ENCODE measurements around the gene CD164. TPM values are rescaled to one million over a fixed set of nuclear protein-coding genes. Genes with fewer than 3 reads are reported as not detected.

CD164 gene
- total RNA-seq, 2 experiments from 2014 or later = 250 to 252 TPM

- no peaks in the 10 kb centered on the region for H3K27me3 Mint-ChIP-seq
- peaks cover 3% of the 10 kb centered on the region for H3K4me1 Mint-ChIP-seq
- DNase-seq (no peak), ATAC-seq (ENCODE audit: low read depth) (no peak)
- peaks cover 3% of the 10 kb centered on the region for H3K36me3 Mint-ChIP-seq
- H3K27ac Mint-ChIP-seq = no peak overlapping the region
- no peaks in the 10 kb centered on the region for H3K9me3 Mint-ChIP-seq
- POLR2A ChIA-PET = no interaction called here
- H3K4me3 Mint-ChIP-seq = no peak overlapping the region
These were observed 53.6 kb downstream of the CD164 start for GRCh38 chr6:109328629-109329028.

DNA sequence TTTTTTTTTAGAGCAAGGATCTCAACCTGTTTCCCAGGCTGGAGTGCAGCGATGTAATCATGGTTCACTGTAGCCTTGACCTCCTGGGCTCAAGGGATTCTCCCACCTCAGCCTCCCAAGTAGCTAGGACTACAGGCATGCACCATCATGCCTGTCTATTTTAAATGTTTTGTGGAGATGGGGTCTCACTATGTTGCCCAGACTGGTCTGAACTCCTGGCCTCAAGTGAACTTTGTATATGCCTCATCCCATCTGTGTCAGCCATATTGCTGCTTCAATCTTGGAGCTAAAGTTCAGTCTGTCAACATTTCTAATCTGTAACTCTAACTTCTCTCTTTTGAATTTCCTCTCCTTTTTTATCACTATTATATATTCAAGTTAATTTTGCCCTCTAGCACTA, 54.3 kb downstream of the CD164 start:
- H3K4me1 Mint-ChIP-seq = peaks cover 6% of the 10 kb centered on the region
- peaks cover 2% of the 10 kb centered on the region for H3K9me3 Mint-ChIP-seq
- H3K27ac Mint-ChIP-seq = no peak overlapping the region
- peaks cover 3% of the 10 kb centered on the region for H3K36me3 Mint-ChIP-seq
- no peaks in the 10 kb centered on the region for H3K27me3 Mint-ChIP-seq
- ATAC-seq (ENCODE audit: low read depth) = no peak
- POLR2A ChIA-PET = no interaction called here
- H3K4me3 Mint-ChIP-seq = no peak overlapping the region
- no peak for DNase-seq

DNA sequence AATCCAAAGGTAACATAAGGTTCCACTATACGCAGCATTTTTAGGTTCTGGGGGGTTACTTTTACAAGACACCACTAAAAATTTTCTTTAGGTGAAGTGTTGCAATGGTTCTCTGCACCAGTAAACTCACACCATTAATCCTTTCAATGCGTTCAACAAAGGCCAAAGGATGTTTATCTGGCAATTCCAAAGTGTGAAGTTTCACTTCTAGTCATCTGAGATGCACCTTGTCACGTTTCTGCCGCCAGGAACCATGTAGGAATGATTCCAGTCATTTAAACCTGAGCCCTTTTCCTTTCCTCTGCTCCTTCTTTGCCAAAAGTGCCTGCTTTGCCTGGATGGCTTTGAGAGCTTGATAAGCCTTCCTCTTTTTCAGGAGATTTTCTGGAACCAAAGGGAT, 54.8 kb downstream of the CD164 start:
- DNase-seq (no peak), ATAC-seq (ENCODE audit: low read depth) (no peak)
- Mint-ChIP-seq H3K36me3 (peaks cover 5% of the 10 kb centered on the region), H3K27ac (no peak overlapping the region), H3K4me3 (no peak overlapping the region), H3K9me3 (peaks cover 5% of the 10 kb centered on the region), H3K27me3 (no peaks in the 10 kb centered on the region), H3K4me1 (peaks cover 8% of the 10 kb centered on the region)
- POLR2A ChIA-PET = no interaction called here

- DNase-seq = no peak
- POLR2A ChIA-PET = no interaction called here
- Mint-ChIP-seq H3K9me3 (peaks cover 6% of the 10 kb centered on the region), H3K27ac (no peak overlapping the region), H3K36me3 (peaks cover 3% of the 10 kb centered on the region), H3K4me1 (peaks cover 7% of the 10 kb centered on the region), H3K27me3 (no peaks in the 10 kb centered on the region), H3K4me3 (no peak overlapping the region)
- no peak for ATAC-seq (ENCODE audit: low read depth)
These were observed 55.9 kb downstream of the CD164 start for GRCh38 chr6:109326351-109326750.

GRCh38 chr6:109325400-109325801, 56.9 kb downstream of the CD164 start:
- H3K27me3 Mint-ChIP-seq = no peaks in the 10 kb centered on the region
- peaks cover 8% of the 10 kb centered on the region for H3K9me3 Mint-ChIP-seq
- peaks cover 7% of the 10 kb centered on the region for H3K4me1 Mint-ChIP-seq
- H3K4me3 Mint-ChIP-seq = no peak overlapping the region
- H3K36me3 Mint-ChIP-seq = peaks cover 2% of the 10 kb centered on the region
- DNase-seq (no peak), ATAC-seq (ENCODE audit: low read depth) (no peak)
- no peak overlapping the region for H3K27ac Mint-ChIP-seq
- POLR2A ChIA-PET = no interaction called here

DNA sequence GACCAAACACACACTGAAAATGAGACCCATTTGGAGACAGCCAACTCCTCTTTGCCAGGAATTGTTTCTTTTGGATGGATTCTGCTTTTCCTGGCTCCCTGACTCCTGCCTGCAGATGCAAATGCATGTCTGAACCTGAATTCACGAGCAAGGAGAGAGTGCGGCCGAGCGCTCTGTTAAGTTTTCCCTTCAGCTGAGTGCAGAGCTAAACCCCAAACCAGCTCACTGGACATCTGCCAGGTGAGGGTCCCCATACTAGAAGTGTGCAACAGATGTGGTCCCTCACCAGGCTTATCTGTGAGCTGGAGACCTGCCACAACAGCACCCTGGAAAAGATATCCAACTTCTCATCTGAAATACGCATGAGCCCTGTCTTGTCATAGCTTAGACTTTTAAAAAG, 59.0 kb downstream of the CD164 start:
- peaks cover 7% of the 10 kb centered on the region for H3K4me1 Mint-ChIP-seq
- POLR2A ChIA-PET = no interaction called here
- ATAC-seq (ENCODE audit: low read depth) (no peak), DNase-seq (no peak)
- peak overlapping the region; percentile 46 for H3K4me3 Mint-ChIP-seq
- H3K27ac Mint-ChIP-seq = no peak overlapping the region
- H3K9me3 Mint-ChIP-seq = peaks cover 8% of the 10 kb centered on the region
- H3K36me3 Mint-ChIP-seq = peaks cover 2% of the 10 kb centered on the region
- H3K27me3 Mint-ChIP-seq = peaks cover 2% of the 10 kb centered on the region

- H3K4me3 Mint-ChIP-seq = peak overlapping the region; percentile 46
- H3K36me3 Mint-ChIP-seq = peaks cover 2% of the 10 kb centered on the region
- H3K9me3 Mint-ChIP-seq = peaks cover 8% of the 10 kb centered on the region
- H3K4me1 Mint-ChIP-seq = peaks cover 7% of the 10 kb centered on the region
- H3K27me3 Mint-ChIP-seq = peaks cover 2% of the 10 kb centered on the region
- POLR2A ChIA-PET = no interaction called here
- DNase-seq (no peak), ATAC-seq (ENCODE audit: low read depth) (no peak)
- H3K27ac Mint-ChIP-seq = peak overlapping the region; percentile 52
These were observed 59.4 kb downstream of the CD164 start for GRCh38 chr6:109322825-109323224.

DNA sequence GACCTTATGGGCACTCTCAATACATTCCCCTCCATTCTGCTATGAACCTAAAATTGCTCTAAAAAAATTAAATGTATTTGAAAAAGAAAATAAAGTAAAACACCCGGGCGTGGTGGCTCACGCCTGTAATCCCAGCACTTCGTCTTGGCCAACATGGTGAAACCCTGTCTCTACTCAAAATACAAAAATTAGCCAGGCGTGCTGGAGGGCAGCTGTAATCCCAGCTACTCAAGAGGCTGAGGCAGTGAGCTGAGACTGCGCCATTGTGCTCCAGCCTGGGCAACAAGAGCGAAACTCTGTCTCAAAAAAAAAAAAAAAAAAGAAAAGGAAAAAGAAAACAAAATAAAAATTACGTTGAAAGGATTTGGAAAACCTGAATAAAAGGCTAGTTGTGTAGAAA, 60.5 kb downstream of the CD164 start:
- Mint-ChIP-seq H3K4me3 (no peak overlapping the region), H3K36me3 (peaks cover 2% of the 10 kb centered on the region), H3K4me1 (peaks cover 7% of the 10 kb centered on the region), H3K9me3 (peaks cover 8% of the 10 kb centered on the region), H3K27ac (no peak overlapping the region), H3K27me3 (peaks cover 4% of the 10 kb centered on the region)
- ATAC-seq (ENCODE audit: low read depth) (no peak), DNase-seq (no peak)
- POLR2A ChIA-PET = no interaction called here

DNA sequence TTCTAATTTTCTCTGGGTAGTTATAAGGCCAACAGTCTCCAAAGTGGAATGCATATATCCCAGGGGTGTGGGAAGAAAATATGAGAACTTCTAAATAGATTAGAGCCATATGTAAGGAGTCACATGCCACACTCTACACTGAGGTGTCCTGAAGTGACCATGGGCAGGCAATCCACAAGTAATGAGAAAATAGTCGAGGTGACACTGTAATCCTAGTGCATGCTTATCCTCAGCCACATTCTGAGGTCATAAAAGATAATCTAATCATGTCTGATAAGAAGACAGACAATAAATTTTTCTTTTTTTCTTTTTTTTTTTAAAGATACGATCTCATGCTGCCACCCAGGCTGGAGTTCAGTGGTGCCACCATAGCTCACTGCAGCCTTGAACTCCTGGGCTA, 62.2 kb downstream of the CD164 start:
- Mint-ChIP-seq H3K4me3 (no peak overlapping the region), H3K27me3 (peaks cover 9% of the 10 kb centered on the region), H3K36me3 (peaks cover 2% of the 10 kb centered on the region), H3K9me3 (peaks cover 8% of the 10 kb centered on the region), H3K27ac (no peak overlapping the region), H3K4me1 (peaks cover 7% of the 10 kb centered on the region)
- no peak for ATAC-seq (ENCODE audit: low read depth)
- no peak for DNase-seq
- POLR2A ChIA-PET = no interaction called here

GRCh38 chr6:109318328-109318876, 63.9 kb downstream of the CD164 start:
- POLR2A ChIA-PET = no interaction called here
- DNase-seq (no peak), ATAC-seq (ENCODE audit: low read depth) (no peak)
- Mint-ChIP-seq H3K27ac (no peak overlapping the region), H3K4me1 (peaks cover 7% of the 10 kb centered on the region), H3K4me3 (no peak overlapping the region), H3K27me3 (peaks cover 9% of the 10 kb centered on the region), H3K9me3 (peaks cover 8% of the 10 kb centered on the region), H3K36me3 (peaks cover 2% of the 10 kb centered on the region)

DNA sequence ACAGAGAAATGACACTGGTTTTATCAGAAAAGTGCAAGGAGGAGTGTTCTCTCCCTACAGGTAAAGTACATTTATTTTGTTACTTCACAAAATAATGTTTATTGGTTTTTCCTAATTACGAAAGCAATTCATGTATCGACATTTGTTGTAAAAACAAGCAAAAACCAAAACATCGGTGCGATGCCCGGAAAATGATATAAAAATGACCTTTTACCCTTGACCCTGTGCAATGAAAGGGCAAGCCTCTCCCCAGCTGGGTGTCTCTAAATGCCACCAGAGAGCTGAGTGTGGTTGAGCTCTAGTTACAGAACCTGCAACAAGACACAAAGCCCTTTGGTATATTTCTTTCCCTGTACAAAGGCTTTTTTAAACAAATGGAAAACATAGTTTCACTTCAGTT, 65.4 kb downstream of the CD164 start:
- no peak for DNase-seq
- POLR2A ChIA-PET = no interaction called here
- no peak for ATAC-seq (ENCODE audit: low read depth)
- H3K4me3 Mint-ChIP-seq = no peak overlapping the region
- H3K4me1 Mint-ChIP-seq = no peaks in the 10 kb centered on the region
- peaks cover 2% of the 10 kb centered on the region for H3K9me3 Mint-ChIP-seq
- H3K27me3 Mint-ChIP-seq = peaks cover 9% of the 10 kb centered on the region
- H3K27ac Mint-ChIP-seq = no peak overlapping the region
- no peaks in the 10 kb centered on the region for H3K36me3 Mint-ChIP-seq

Other genes with a start within 250 kb of the CD164 start
- gene PPIL6, start 58.2 kb upstream of the CD164 start, total RNA-seq = under 1 TPM; 0.17 to 0.53 TPM
- 10 to 100 TPM; 15.6 to 16.6 TPM for gene SMPD2, start 58.3 kb upstream of the CD164 start, total RNA-seq
- 10 to 100 TPM; 80.4 to 81.5 TPM for gene MICAL1, start 73.3 kb upstream of the CD164 start, total RNA-seq
- 10 to 100 TPM; 19.7 to 20.0 TPM for gene ZBTB24, start 100.8 kb upstream of the CD164 start, total RNA-seq